Measurements from ENCODE around the gene SH3TC2.

DNA sequence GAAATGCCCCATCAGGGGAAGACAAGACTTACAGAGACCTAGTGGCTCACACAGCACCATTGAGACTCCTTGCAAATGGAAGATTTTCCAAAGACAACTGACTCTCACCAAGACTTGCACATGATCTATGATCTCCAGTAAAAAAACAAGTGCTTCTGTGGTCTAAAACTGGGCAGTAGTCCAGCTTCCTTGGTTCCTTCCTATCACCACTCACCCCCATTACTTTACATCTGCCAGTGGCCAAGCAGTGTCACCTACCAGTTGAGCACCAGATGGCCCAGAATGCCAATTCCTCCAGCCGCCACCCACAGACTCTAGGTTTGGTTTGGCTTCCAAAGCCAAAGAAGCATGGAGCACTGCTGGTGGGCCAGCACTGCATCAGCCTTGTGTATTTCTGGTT, 47.7 kb downstream of the SH3TC2 start:
- TF ChIP-seq, protein P1, sequence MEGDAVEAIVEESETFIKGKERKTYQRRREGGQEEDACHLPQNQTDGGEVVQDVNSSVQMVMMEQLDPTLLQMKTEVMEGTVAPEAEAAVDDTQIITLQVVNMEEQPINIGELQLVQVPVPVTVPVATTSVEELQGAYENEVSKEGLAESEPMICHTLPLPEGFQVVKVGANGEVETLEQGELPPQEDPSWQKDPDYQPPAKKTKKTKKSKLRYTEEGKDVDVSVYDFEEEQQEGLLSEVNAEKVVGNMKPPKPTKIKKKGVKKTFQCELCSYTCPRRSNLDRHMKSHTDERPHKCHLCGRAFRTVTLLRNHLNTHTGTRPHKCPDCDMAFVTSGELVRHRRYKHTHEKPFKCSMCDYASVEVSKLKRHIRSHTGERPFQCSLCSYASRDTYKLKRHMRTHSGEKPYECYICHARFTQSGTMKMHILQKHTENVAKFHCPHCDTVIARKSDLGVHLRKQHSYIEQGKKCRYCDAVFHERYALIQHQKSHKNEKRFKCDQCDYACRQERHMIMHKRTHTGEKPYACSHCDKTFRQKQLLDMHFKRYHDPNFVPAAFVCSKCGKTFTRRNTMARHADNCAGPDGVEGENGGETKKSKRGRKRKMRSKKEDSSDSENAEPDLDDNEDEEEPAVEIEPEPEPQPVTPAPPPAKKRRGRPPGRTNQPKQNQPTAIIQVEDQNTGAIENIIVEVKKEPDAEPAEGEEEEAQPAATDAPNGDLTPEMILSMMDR (IDR thresholded peaks at IDR 0.05), result no peak
- TF ChIP-seq POLR2A (IDR thresholded peaks at IDR 0.05), result no peak

Measured in esophagus squamous epithelium (tissue), 4 donors.